SU-DHL-6 (cell line): ENCODE data around the gene RTCA.

Source experiments
- H2AFZ ChIP-seq: fragments of 200-600 bp; sonication (generic); 2 replicates; pipeline ENCODE4 v1.6.1; 2014; ENCODE audit warnings: low read depth, mild to moderate bottlenecking, moderate library complexity, mixed read lengths, antibody characterized with exemption, low read length; ENCODE audit not compliant: severe bottlenecking
- H3F3A ChIP-seq: fragments of 200-600 bp; shearing (Covaris generic); 2 replicates; pipeline ENCODE4 v1.6.0; 2016; ENCODE audit warnings: antibody characterized with exemption, mild to moderate bottlenecking; ENCODE audit not compliant: insufficient read depth
- H3K27ac ChIP-seq: fragments of 200-600 bp; sonication (generic); 2 replicates; pipeline ENCODE4 v1.5.1; 2016; ENCODE audit warnings: low read depth, mild to moderate bottlenecking, low read length, moderate library complexity, mixed read lengths
- H3K27me3 ChIP-seq: fragments of 200-600 bp; sonication (generic), shearing (Covaris generic); 2 replicates; pipeline ENCODE4 v1.6.0; 2014; ENCODE audit warnings: mild to moderate bottlenecking, low read length
- H3K36me3 ChIP-seq: fragments of 200-600 bp; sonication (generic); 2 replicates; pipeline ENCODE4 v1.6.1; 2014; ENCODE audit warnings: mild to moderate bottlenecking, low read length, mixed read lengths
- H3K4me2 ChIP-seq: fragments of 300-600, 200-600 bp; shearing (Covaris generic), sonication (generic); 2 replicates; pipeline ENCODE4 v1.6.0; 2014; ENCODE audit warnings: low read length, low read depth, mild to moderate bottlenecking; ENCODE audit not compliant: poor library complexity, severe bottlenecking
- H3K4me3 ChIP-seq: fragments of 200-600 bp; sonication (generic); 2 replicates; pipeline ENCODE4 v1.5.1; 2014; ENCODE audit warnings: antibody characterized with exemption, low read length, mild to moderate bottlenecking, mixed read lengths; ENCODE audit not compliant: insufficient read depth, poor library complexity, severe bottlenecking
- H3K79me2 ChIP-seq: fragments of 200-600 bp; sonication (generic); 2 replicates; pipeline ENCODE4 v1.6.1; 2014; ENCODE audit warnings: mild to moderate bottlenecking, low read length, moderate library complexity; ENCODE audit not compliant: insufficient read depth
- H3K9ac ChIP-seq: fragments of 200-600 bp; sonication (generic); 2 replicates; pipeline ENCODE4 v1.7.0; 2014; ENCODE audit warnings: mild to moderate bottlenecking, low read length
- H3K9me2 ChIP-seq: fragments of 200-600 bp; sonication (generic); replicated peaks from 2 replicates; pipeline ENCODE4 v1.6.1; 2014; ENCODE audit warnings: low read length; ENCODE audit not compliant: insufficient read depth
- H3K9me3 ChIP-seq: fragments of 200-600 bp; sonication (generic); 2 replicates; pipeline ENCODE4 v1.6.1; 2014; ENCODE audit warnings: low read length, mixed read lengths; ENCODE audit not compliant: insufficient read depth
- H4K20me1 ChIP-seq: fragments of 200-600 bp; sonication (generic); 2 replicates; pipeline ENCODE4 v1.6.1; 2014; ENCODE audit warnings: low read depth, mild to moderate bottlenecking, antibody characterized with exemption, low read length, moderate library complexity, mixed read lengths
- EZH2phosphoT487 ChIP-seq: fragments of 200-600 bp; sonication (generic), shearing (Covaris generic); conservative IDR thresholded peaks from 2 replicates; pipeline ENCODE4 v1.6.1; 2018; ENCODE audit warnings: mild to moderate bottlenecking, antibody characterized with exemption, low read length, moderate library complexity, mixed read lengths
- TF ChIP-seq, protein P1 (sequence below): fragments of 200-600 bp; sonication (generic); IDR thresholded peaks from one replicate; pipeline ENCODE4 v1.5.1; 2017; ENCODE audit warnings: antibody characterized with exemption, mild to moderate bottlenecking, low read length, moderate library complexity; ENCODE audit not compliant: insufficient read depth, poor library complexity, severe bottlenecking

Gene RTCA

DNA sequence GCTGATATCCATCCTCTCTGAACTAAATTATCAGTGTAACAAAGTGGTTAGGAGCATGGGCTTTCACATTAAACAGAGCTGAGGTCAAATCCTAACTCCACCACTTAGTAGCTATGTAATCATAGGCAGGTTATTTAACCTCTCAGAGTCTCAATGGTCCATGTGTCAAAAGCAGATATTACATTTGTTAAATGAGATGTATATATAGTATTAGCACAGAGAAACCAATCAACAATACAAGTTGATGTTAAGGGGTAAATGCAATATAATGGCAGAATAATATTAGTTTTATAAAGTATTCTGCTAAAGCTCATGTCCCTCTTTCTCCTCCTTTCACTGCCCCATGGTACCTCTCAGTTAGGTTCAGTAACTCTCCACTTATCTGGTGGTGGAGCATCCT, 43.6 kb upstream of the RTCA start:
- no peak overlapping the region for H3K9ac ChIP-seq
- H3K4me2 ChIP-seq = no peak overlapping the region
- H2AFZ ChIP-seq = no peak overlapping the region
- H3K9me2 ChIP-seq = no peaks in the 10 kb centered on the region
- no peaks in the 10 kb centered on the region for H3F3A ChIP-seq
- H3K79me2 ChIP-seq = no peaks in the 10 kb centered on the region
- H3K27me3 ChIP-seq = no peaks in the 10 kb centered on the region
- no peak overlapping the region for H3K4me3 ChIP-seq
- H3K27ac ChIP-seq = no peak overlapping the region
- H3K9me3 ChIP-seq = no peaks in the 10 kb centered on the region
- H4K20me1 ChIP-seq = no peaks in the 10 kb centered on the region
- no peaks in the 10 kb centered on the region; the same call in 1 of the 2 replicates for H3K36me3 ChIP-seq
- TF ChIP-seq, protein P1, sequence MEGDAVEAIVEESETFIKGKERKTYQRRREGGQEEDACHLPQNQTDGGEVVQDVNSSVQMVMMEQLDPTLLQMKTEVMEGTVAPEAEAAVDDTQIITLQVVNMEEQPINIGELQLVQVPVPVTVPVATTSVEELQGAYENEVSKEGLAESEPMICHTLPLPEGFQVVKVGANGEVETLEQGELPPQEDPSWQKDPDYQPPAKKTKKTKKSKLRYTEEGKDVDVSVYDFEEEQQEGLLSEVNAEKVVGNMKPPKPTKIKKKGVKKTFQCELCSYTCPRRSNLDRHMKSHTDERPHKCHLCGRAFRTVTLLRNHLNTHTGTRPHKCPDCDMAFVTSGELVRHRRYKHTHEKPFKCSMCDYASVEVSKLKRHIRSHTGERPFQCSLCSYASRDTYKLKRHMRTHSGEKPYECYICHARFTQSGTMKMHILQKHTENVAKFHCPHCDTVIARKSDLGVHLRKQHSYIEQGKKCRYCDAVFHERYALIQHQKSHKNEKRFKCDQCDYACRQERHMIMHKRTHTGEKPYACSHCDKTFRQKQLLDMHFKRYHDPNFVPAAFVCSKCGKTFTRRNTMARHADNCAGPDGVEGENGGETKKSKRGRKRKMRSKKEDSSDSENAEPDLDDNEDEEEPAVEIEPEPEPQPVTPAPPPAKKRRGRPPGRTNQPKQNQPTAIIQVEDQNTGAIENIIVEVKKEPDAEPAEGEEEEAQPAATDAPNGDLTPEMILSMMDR = no peak
- TF ChIP-seq EZH2phosphoT487 = no peak

DNA sequence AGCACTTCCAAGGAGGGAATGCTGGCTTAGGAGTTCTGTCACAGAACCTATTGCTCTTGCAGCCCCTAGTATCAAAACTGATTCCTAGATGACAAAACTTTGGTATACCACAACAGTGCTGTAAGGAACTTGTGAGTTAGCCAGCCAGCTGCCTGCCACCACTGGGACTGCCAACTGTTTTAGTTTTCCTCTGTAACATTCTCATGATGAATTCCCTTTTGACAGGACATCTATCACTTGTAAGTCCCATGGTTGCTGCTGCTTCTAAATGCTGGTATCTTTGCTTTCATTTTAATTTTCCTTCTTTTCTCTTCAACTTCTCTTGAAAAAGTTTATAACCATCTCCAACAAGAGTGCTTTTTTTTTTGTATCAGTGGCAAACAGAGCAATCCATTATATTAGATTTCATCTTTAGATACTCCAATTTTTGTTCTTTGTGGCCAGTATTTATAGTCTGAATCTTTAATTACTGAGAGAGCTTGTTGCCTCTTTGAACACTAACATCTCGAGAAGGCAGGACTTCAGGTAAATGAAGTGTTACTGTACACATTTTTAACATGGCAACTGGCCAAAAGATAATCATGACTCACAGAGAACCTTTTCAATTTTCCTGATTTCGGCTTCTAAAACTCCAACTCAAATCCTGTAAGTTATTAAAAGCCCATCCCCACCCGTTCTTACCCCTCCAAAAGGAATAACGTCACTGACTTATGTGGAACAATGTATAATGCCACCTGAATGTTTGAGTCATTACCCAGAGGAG, 36.2 kb upstream of the RTCA start:
- Histone ChIP-seq H4K20me1 (no peaks in the 10 kb centered on the region), H3K9me2 (no peaks in the 10 kb centered on the region), H3K9ac (no peak overlapping the region), H2AFZ (no peak overlapping the region), H3K79me2 (no peaks in the 10 kb centered on the region), H3K27ac (no peak overlapping the region), H3F3A (no peaks in the 10 kb centered on the region), H3K9me3 (no peaks in the 10 kb centered on the region), H3K36me3 (peaks cover 11% of the 10 kb centered on the region; the same call in 1 of the 2 replicates), H3K4me3 (no peak overlapping the region), H3K4me2 (no peak overlapping the region), H3K27me3 (no peaks in the 10 kb centered on the region)
- TF ChIP-seq, protein P1 = no peak
- TF ChIP-seq EZH2phosphoT487 = no peak

DNA sequence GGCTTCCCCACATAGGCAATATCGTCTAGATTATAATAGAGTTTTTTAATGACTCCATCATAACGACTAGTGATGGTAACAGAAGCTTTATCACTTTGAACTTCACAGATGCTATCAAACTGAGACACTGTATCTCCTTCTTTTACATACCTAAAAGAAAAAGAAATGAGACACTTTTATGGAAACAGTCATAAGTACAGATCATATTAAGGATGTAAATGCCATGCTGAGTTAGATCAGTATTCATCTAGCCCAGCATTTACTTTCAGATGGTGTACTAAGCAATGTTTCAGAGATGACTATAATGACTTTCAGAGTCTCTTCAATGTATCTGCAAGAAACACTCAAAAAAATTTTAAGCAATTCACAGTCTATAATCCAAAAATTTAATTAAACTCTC, 35.3 kb upstream of the RTCA start:
- TF ChIP-seq, protein P1 = no peak
- no peak for TF ChIP-seq EZH2phosphoT487
- no peak overlapping the region for H3K4me2 ChIP-seq
- peaks cover 11% of the 10 kb centered on the region; the same call in 1 of the 2 replicates for H3K36me3 ChIP-seq

More for the DNA sequence above, 35.3 kb upstream of the RTCA start:
- Histone ChIP-seq H4K20me1 (no peaks in the 10 kb centered on the region), H3K9me2 (no peaks in the 10 kb centered on the region), H3K27ac (no peak overlapping the region), H3K9ac (no peak overlapping the region), H3K9me3 (no peaks in the 10 kb centered on the region), H3F3A (no peaks in the 10 kb centered on the region), H3K4me3 (no peak overlapping the region), H3K27me3 (no peaks in the 10 kb centered on the region), H2AFZ (no peak overlapping the region), H3K79me2 (no peaks in the 10 kb centered on the region)
